GM21423 (cell line): ENCODE results near the gene TMEM9B.
"Not testable (repeated sequence)": the region's sequence is repeated elsewhere in the genome, so short reads cannot be mapped to it uniquely, and the experiment has no call there.

ENCODE experiments used
- ATAC-seq: cut with Tn5 transposase; IDR thresholded peaks from one replicate; pipeline ENCODE4 v1.9.1; 2021; ENCODE audit warnings: mild to moderate bottlenecking, moderate library complexity; ENCODE audit not compliant: unreplicated experiment

TMEM9B gene

DNA sequence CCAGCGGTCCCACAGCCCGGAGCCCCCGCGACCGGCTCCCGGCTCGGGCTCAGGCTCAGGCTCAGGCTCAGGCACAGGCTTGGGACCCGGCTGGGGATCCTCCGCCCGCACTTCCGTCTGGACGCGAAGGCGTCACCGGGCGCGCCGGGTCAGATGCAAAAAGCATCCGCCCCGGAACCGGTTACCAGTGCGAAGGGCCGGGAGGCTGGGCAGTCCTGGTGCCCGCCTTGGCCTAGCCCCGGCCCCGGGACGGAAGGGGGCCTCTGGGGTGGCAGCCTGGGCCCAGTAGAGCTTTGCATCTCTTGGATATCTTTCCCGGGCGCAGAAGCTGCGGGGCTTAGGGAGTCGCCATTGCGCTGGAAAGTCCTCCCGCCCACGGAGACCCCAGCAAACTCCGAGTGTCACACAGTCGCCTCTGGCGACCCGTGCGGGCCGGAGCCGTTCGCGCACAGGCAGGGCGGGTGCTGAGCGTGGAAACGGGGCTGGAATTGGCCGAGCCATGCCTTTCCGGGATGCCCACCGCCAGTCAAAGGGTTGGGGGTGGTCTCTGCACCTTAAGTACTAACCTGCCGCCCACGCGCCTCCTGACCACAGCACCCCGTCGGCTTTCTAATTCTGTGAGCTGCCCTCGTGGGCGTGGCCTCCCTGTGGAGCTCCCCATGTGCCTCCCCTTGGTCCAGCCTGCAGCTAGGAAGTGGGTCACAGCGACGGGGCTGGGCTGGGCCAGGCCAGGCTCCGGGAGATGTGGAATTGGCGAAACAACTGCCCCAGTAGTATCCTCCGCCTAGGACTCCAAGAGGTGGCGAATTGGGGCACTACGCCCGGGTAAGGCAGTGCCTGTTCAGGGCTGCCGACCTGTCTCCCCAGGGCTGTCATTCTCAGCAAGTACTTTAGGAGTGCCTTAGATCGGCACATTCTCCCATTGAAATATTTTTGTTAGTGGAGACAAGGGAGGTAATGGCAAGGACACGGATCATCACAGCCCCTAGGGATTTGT is at the start of gene TMEM9B:
TSS of gene TMEM9B (minus strand) at position 119 of the 997 bp plus-strand sequence. CDS start 129 bp downstream, outside the sequence.
- ATAC-seq: peak; percentile 79

GRCh38 chr11:9013373-9013772 is 49.1 kb upstream of the TMEM9B start:
- ATAC-seq: no peak

DNA sequence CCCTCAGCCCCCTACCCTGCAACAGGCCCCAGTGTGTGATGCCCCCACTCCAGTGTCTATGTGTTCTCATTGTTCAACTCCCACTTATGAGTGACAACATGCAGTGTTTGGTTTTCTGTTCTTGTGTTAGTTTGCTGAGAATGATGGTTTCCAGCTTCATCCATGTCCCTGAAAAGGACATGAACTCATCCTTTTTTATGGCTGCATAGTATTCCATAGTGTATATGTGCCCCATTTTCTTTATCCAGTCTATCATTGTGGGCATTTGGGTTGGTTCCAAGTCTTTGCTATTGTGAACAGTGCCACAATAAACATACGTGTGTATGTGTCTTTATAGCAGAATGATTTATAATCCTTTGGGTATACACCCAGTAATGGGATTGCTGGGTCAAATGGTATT is 45.3 kb upstream of the TMEM9B start:
- ATAC-seq: not testable (repeated sequence)

DNA sequence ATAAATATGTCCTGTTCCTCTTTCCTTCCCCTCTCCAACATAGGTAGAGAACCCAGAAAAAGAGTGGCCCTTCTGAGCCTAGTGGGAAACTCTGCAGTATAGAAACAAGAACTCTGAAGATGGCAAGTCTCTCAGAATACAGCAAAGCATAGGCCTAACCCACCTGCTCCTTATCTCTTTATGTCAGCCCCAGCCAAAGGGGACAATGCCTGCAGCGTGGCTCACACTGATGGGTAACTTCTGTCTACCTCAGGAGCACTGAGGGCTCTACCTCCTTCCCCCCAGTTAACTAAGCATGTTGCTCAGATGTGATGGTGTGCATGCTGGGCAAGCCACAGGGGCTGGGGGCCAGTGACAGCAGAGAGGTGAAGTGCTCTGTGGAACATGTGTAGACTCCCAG is 44.4 kb upstream of the TMEM9B start:
- no peak for ATAC-seq

DNA sequence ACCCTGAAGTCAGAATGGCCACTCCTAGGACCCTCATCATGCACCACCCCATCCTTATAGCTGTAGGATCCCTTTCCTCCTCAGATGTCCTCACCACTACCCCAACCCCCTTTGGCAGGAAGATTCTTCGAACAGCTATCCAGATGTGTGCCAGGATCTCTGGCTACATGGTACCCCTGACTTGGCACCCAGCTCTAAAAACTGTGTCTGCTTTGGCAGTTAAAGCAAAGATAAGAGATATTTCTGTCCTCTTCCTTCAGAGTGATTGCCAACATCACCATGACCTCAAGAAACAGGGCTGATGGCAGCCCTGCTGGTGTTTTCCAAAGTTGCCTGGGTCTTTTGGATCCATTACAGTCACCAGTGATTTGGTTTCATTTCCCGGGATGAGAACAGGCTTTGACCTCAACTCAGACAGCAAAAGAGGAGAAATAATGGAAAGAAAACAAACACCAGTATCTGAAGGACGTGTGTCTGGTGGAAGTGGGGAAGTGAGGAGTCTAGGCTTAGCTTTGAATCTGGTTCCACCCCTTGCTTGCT is 43.8 kb upstream of the TMEM9B start:
- ATAC-seq: no peak

- ATAC-seq: no peak
These were observed 40.8 kb upstream of the TMEM9B start for GRCh38 chr11:9005087-9005486.

DNA sequence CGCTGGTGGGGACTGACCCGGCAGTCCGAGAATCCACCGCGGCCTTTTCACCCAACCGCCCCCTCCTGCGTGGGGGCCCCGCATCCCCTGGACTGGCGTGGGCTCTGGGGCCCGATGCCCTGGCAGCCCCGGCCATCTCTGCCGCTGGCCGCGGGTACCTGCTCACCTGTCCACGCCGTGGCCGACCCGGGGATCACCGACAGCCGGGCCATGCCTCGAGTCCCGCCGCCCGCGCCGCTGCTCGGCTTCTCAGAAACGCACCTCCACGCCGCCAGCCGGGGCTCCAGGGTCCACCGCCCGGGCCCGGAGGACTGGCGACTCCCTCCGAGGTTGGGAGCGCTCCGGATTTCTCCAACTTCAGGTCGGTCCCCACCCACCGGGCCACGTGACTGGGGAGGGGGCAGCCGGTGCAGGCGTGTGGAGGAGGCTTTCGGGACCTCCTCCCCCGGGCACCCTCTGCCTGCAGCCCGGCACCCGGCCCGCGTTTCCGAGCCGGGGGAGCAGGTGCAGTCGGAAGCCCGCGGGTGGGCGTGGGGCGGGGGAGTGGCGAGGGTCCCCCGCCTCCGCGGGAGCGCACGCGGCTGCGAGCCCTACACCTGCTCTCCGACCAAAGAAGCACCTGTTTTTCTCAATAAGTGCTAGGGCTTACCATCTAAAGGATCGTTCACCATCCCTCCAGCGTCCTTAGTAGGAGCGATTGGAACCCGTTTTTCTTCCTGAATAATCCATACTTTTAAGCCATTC is 40.1 kb upstream of the TMEM9B start:
- no peak for ATAC-seq

DNA sequence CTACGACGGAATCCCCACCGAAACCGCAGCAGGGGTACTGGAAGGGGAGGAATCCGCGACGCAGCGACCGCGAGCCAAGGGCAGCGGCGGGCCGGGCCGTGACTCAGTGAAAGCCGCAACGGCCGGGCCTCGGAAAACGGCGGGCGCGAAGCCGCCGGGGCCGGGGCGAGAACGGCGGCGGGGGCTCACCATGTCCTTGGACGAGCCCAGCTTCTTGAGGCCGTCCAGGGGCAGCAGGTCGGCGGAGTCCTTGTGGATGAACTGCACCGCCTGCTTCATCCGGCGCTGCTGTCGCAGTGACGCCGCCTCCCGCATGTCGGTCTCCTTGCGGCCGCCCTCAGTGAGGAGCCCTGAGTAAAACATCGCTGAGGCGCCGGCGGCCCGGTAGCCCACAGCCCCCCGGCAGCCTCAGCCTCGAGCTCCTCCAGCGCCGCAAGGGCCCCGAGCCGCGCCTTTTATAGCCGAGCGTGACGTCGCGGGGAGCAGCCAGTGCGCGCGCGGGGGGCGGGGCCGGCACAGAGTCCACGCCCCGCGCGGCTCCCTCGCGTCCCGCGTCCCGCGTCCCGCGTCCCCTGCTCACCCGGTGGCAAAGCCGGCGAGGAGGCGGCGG is 39.4 kb upstream of the TMEM9B start, which contains the start of gene NRIP3:
TSS of gene NRIP3 (minus strand) at position 429 of the 610 bp plus-strand sequence. CDS start at position 363, 66 bp downstream.
- no peak for ATAC-seq

DNA sequence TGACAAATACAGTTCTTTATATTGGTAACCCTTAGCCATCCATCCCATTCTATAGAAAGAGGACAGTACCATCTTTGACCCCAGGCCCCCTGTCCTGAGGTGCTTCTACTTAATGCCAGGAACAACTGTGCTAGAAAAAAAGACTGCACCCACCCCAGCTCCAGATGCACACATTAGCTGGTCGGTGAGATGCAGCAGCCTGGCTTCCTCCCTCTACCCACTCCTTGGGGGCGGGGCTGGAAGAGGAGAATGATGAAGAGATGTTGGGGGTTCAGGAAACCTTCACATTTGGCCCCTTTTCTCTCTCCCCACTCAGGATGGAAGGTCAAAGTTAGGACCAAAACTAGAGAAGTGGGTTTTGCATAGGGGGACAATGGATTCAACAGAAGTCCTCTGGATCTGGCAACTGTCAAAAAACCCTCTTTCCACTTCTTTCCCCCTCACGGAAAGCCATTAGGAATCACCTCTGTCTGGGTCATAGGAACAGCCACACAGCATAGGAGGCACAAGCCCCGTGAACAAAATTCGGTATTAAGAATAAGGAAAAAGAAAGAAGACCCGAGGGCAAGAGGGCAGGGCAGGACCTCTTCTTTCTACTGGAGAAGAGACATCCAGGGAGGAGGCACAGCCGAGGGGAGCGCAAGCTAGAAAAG is 38.8 kb upstream of the TMEM9B start:
- no peak for ATAC-seq

- ATAC-seq: no peak
These were observed 37.5 kb upstream of the TMEM9B start for GRCh38 chr11:9001736-9002135.

- no peak for ATAC-seq
These were observed 33.8 kb upstream of the TMEM9B start for GRCh38 chr11:8998017-8998416.

GRCh38 chr11:8997451-8997850 is 33.2 kb upstream of the TMEM9B start:
- no peak for ATAC-seq

DNA sequence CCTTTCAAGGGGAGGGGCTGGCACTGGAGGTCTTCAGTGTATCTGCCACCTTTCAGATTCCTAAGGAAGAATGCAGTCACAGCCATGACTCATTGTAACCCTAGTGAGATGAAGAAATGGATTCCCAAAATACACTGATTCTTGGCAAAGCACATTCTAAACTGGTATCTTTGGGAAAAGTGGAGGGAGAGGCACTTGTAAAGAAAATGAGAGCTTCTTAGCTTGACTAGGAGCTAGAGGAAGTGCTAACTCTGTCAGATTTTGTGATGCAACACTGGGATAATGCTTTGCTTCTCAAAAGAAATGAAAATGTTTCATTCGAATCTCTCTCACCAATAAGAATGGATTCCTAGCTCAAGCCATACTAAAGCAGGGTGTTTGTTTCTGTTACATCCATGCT is 25.2 kb upstream of the TMEM9B start:
- no peak for ATAC-seq

GRCh38 chr11:8988329-8989234 is 24.3 kb upstream of the TMEM9B start:
- no peak for ATAC-seq

- ATAC-seq: no peak
These were observed 23.2 kb upstream of the TMEM9B start for GRCh38 chr11:8987446-8987845.

DNA sequence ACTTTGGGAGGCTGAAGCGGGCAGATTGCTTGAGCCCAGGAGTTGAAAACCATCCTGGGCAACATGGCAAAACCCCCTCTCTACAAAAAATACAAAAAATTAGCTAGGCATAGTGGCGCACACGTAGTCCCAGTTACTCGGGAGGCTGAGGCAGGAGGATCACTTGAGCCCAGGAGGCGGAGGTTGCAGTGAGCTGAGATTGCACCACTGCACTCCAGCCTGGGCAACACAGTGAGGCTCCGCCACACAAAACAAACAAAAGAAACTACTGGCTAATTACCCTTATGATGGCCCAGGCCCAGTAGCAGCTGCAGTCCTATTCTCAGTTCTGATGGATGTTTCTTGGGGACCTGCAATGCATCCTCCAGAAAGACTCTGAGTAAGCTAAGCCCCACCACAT is 22.5 kb upstream of the TMEM9B start:
- ATAC-seq: not testable (repeated sequence)

DNA sequence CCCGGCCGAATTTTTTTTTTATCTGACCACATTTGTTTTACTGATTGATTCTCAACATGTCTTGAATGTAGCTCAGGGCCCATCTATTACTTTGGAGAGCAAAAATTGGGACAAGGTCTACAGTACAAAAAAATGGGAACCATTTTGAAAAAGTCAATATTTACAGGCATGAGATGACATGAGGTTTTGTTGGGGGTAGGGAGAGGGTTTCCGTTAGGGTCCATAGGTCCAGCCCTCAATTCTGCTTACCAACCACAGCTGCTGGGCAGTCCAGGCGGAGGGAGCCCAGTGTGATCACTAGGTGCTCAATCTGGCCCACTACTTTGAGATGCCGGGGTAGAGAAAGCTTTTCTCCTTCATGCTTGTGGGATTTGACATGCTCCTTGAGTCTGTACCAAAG is 21.2 kb upstream of the TMEM9B start:
- ATAC-seq: no peak

GRCh38 chr11:8983552-8983951 is 19.3 kb upstream of the TMEM9B start:
- ATAC-seq: no peak

DNA sequence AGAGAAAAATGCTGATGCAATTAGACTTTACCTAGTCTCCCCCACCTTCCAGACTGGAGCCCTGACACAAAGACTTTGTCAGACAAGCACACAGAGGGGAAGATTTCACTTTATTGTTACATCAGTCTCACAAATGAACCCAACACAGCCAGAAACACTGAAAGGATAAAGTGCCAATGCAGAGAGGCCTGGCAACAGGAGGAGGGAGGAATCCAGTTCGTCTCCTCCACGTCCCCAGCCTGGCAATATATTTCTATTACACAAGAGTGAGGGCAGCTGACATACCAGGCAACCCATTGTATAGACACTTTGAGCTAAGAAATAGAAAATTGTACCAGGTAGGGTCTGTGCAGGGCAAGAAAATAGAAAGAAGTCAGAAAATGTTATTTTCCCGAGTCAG is 16.2 kb upstream of the TMEM9B start:
- ATAC-seq: no peak
